ENCODE results near the gene DRGX. TPM values are rescaled to one million over a fixed set of nuclear protein-coding genes. Genes with fewer than 3 reads are reported as not detected.

DRGX gene
- total and polyA plus RNA-seq, 2 of the 4 experiments (the other 2 are of a cell fraction), result not detected

GRCh38 chr10:49442863-49443262, 47.0 kb upstream of the DRGX start:
- POLR2A ChIA-PET (ENCODE audit: unreplicated experiment), result no interaction called here
- no peak for ATAC-seq (ENCODE audit: low read depth)
- dilution Hi-C loops (cut with HindIII; ENCODE audit: low sequenced_read_pairs, unreplicated experiment), result no loop called here

More at GRCh38 chr10:49442863-49443262, 47.0 kb upstream of the DRGX start:
- Histone ChIP-seq H3K9ac (ENCODE audit: low read depth, low read length) (no peak overlapping the region), H2BK15ac (ENCODE audit: low read depth, low read length) (no peak overlapping the region), H3K4me1 (ENCODE audit: control insufficient read depth, insufficient read depth, low read length) (peaks cover 1% of the 10 kb centered on the region; the same call in 1 of the 2 replicates), H3K4ac (ENCODE audit: low read depth, low read length) (no peak overlapping the region), H3K27ac (ENCODE audit: insufficient read depth, low read length) (no peak overlapping the region), H3K4me3 (ENCODE audit: insufficient read depth, low read depth, low read length) (no peak overlapping the region), H2BK20ac (ENCODE audit: low read depth, low read length) (no peak overlapping the region), H3K23ac (ENCODE audit: low read depth, low read length) (no peak overlapping the region), H3K14ac (replicated peaks; ENCODE audit: low read depth, low read length) (no peak overlapping the region), H3K56ac (ENCODE audit: extremely low read depth, insufficient read depth, low read length) (no peak overlapping the region), H3K79me1 (ENCODE audit: low read depth in 1 of 2, low read length in 2 of 2) (no peaks in the 10 kb centered on the region), H2BK120ac (ENCODE audit: low read depth, low read length) (no peak overlapping the region), H3K18ac (ENCODE audit: low read depth, low read length) (no peak overlapping the region), H2AK5ac (ENCODE audit: low read depth, low read length) (no peak overlapping the region), H4K8ac (ENCODE audit: low read depth in 2 of 2, low read length in 2 of 2) (no peak overlapping the region), H4K20me1 (ENCODE audit: insufficient read depth, low read length) (no peaks in the 10 kb centered on the region), H3K9me1 (ENCODE audit: insufficient read depth, low read length) (no peaks in the 10 kb centered on the region), H2BK5ac (ENCODE audit: low read depth, low read length, poor library complexity, severe bottlenecking) (no peak overlapping the region), H2AFZ (replicated peaks; ENCODE audit: low read length, poor library complexity) (no peak overlapping the region), H3K27me3 (ENCODE audit: control insufficient read depth, insufficient read depth, low read length) (peaks cover 14% of the 10 kb centered on the region), H3K4me2 (ENCODE audit: low read depth, low read length) (no peak overlapping the region), H4K91ac (ENCODE audit: insufficient read depth, low read depth, low read length) (no peak overlapping the region), H4K5ac (ENCODE audit: low read depth, low read length) (no peak overlapping the region), H2AK9ac (replicated peaks; ENCODE audit: low read depth, low read length, poor library complexity) (no peak overlapping the region), H3K9me3 (ENCODE audit: control insufficient read depth, insufficient read depth, low read length) (no peaks in the 10 kb centered on the region), H3K36me3 (ENCODE audit: control insufficient read depth, insufficient read depth, low read length) (no peaks in the 10 kb centered on the region)
- no TSS peak for BruUV-seq (replicated peaks)
- intact Hi-C loops (cut with micrococcal nuclease), result no loop called here
- TF ChIP-seq POLR2A (IDR thresholded peaks at IDR 0.05; ENCODE audit: low read depth, low read length), result no peak
- TF ChIP-seq USF2 (IDR thresholded peaks at IDR 0.05; ENCODE audit: low read depth, low read length), result no peak
- no peak for TF ChIP-seq MXI1 (IDR thresholded peaks at IDR 0.05; ENCODE audit: borderline replicate concordance, low read depth, low read length)
- no peak for TF ChIP-seq RAD21 (IDR thresholded peaks at IDR 0.05; ENCODE audit: low read length)
- no peak for TF ChIP-seq BHLHE40 (IDR thresholded peaks at IDR 0.05; ENCODE audit: low read depth, low read length)
- no peak for TF ChIP-seq FOS (IDR thresholded peaks at IDR 0.05; ENCODE audit: low read depth, low read length)
- no peak for TF ChIP-seq RFX5 (IDR thresholded peaks at IDR 0.05; ENCODE audit: low read depth, low read length)
- no peak for TF ChIP-seq CTCF (conservative IDR thresholded peaks at IDR 0.05; ENCODE audit: low read depth, low read length)
- no peak for TF ChIP-seq MAZ (IDR thresholded peaks at IDR 0.05; ENCODE audit: borderline replicate concordance, low read depth, low read length)
- no peak for TF ChIP-seq ELK1 (IDR thresholded peaks at IDR 0.05; ENCODE audit: borderline replicate concordance, low read depth, low read length)
- TF ChIP-seq CEBPB (IDR thresholded peaks at IDR 0.05; ENCODE audit: low read depth, low read length), result no peak
- no peak for TF ChIP-seq MAFK (IDR thresholded peaks at IDR 0.05; ENCODE audit: low read depth, low read length)
- TF ChIP-seq SMC3 (IDR thresholded peaks at IDR 0.05; ENCODE audit: low read depth, low read length), result no peak
- no peak for TF ChIP-seq NFE2L2 (IDR thresholded peaks at IDR 0.05; ENCODE audit: low read depth, low read length)
- TF ChIP-seq RCOR1 (IDR thresholded peaks at IDR 0.05; ENCODE audit: insufficient replicate concordance, low read length), result no peak
- TF ChIP-seq CHD1 (IDR thresholded peaks at IDR 0.05; ENCODE audit: low read depth, low read length), result no peak
- DNase-seq, result no peak
- CTCF ChIA-PET, result no interaction called here
- no CpG with 5 or more reads among the region's 4 CpGs for WGBS, 2 experiments (ENCODE audit: extremely low coverage in 2 of 2, insufficient read length in 1 of 2)
- in situ Hi-C loops (cut with MboI; ENCODE audit: low sequenced_read_pairs), result no loop called here

All from IMR-90 (cell line).